ACC112 (cell line): ENCODE measurements around the gene SCAPER.

Source experiments
- H2AFZ ChIP-seq: fragments of 200-600 bp; sonication (generic); one replicate; pipeline ENCODE4 v1.6.0; 2017; ENCODE audit warnings: antibody characterized with exemption, low read length; ENCODE audit not compliant: unreplicated experiment
- H3K27ac ChIP-seq: fragments of 200-600 bp; sonication (generic); 2 replicates; pipeline ENCODE4 v1.5.1; 2014; ENCODE audit warnings: low read depth, mild to moderate bottlenecking, antibody characterized with exemption, low read length, moderate library complexity
- H3K27me3 ChIP-seq: fragments of 200-600 bp; sonication (generic); 2 replicates; pipeline ENCODE4 v1.6.1; 2014; ENCODE audit warnings: mild to moderate bottlenecking, antibody characterized with exemption, low read length, moderate library complexity, mixed read lengths; ENCODE audit not compliant: insufficient read depth
- H3K36me3 ChIP-seq: fragments of 200-600 bp; sonication (generic); 2 replicates; pipeline ENCODE4 v1.6.1; 2016; ENCODE audit warnings: mild to moderate bottlenecking, antibody characterized with exemption, low read length, moderate library complexity, mixed read lengths; ENCODE audit not compliant: insufficient read depth
- H3K4me1 ChIP-seq: fragments of 200-600 bp; sonication (generic); one replicate; pipeline ENCODE4 v1.6.1; 2016; ENCODE audit warnings: low read length, mixed read lengths; ENCODE audit not compliant: insufficient read depth, unreplicated experiment, control insufficient read depth
- H3K4me3 ChIP-seq: fragments of 200-600 bp; sonication (generic); 2 replicates; pipeline ENCODE4 v1.5.1; 2014; ENCODE audit warnings: mild to moderate bottlenecking, low read depth, low read length
- H3K79me2 ChIP-seq: fragments of 200-600 bp; sonication (generic); one replicate; pipeline ENCODE4 v1.6.0; 2016; ENCODE audit warnings: low read length; ENCODE audit not compliant: control insufficient read depth, unreplicated experiment, insufficient read depth

The SCAPER gene

DNA sequence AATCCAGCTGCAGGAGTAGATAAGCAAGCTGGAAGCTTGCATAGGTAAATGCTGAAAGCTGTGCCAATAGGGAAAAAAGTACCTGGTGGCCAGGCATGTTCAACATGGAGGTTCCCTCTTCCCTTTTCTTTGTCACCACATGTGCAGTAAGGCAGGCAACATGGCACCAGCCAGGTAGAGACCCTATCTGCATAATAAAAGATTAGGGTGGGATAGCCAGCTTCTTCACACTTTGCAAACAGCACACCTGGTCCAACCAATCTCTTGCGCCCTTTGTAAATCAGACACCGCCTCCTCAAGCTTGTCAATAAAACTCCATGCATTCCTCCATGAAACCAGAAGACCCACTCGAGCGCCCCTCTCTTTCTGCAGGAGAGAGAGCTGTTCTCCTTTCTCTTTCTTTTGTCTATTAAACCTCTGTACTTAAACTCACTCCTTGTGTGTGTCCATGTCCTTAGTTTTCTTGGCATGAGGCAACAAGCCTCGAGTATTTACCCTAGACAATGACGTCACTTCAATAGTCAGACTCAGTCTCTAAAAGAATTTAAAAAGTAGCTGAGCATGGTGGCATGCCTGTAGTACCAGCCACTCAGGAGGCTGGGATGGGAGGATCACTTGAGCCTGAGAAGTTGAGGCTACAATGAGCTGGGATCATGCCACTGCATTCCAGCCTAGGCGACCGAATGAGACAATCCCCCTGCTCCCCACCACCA lies 256.3 kb downstream of the SCAPER start:
- no peak overlapping the region for H3K4me3 ChIP-seq
- no peaks in the 10 kb centered on the region for H3K4me1 ChIP-seq
- no peaks in the 10 kb centered on the region for H3K79me2 ChIP-seq
- no peak overlapping the region for H3K27ac ChIP-seq
- no peak overlapping the region for H2AFZ ChIP-seq
- H3K27me3 ChIP-seq, result no peaks in the 10 kb centered on the region
- peaks cover 6% of the 10 kb centered on the region; the same call in 1 of the 2 replicates for H3K36me3 ChIP-seq

DNA sequence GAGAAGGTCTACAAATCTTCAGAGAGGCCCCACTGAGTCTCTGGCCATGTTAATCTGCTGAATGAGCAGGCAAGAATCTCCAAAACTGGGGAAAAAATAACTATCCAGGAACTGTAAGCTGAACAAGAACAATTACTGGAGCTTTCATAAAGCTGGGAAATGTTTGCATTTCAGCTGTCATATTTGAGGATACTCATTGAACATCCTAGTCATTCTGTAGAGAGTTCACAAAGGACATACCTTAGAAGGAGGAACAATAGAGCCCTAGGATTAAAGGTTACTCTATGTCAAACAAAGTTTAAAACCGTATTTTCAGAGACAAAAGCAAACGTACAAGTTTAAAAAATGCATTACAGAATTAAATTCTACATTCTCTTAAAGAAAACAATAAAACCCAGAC lies 257.5 kb downstream of the SCAPER start:
- Histone ChIP-seq H2AFZ (no peak overlapping the region), H3K36me3 (peaks cover 6% of the 10 kb centered on the region; the same call in 1 of the 2 replicates), H3K27me3 (no peaks in the 10 kb centered on the region), H3K79me2 (no peaks in the 10 kb centered on the region), H3K27ac (no peak overlapping the region), H3K4me3 (no peak overlapping the region), H3K4me1 (no peaks in the 10 kb centered on the region)

DNA sequence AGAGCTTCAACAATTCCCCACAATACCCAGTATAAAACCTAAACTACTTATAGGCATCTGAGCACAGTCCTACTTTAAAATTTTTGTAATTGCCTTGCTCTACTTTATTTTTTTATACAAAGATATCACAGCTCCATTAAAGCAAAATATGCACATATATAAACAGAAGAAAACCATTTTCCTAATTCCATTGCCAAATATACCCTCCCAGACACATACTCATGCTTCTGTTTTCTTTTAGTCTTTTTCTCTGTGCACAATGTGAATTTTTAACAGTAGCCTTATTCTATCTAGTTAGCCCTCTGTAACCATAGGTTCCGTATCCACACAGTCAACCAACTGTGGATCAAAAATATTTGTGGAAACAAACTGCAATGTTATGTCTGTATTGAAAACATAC lies 260.5 kb downstream of the SCAPER start:
- no peaks in the 10 kb centered on the region for H3K4me1 ChIP-seq
- H3K27me3 ChIP-seq, result no peaks in the 10 kb centered on the region
- H2AFZ ChIP-seq, result no peak overlapping the region
- no peak overlapping the region for H3K4me3 ChIP-seq
- H3K79me2 ChIP-seq, result no peaks in the 10 kb centered on the region
- H3K36me3 ChIP-seq, result peaks cover 6% of the 10 kb centered on the region; the same call in 1 of the 2 replicates
- H3K27ac ChIP-seq, result no peak overlapping the region

DNA sequence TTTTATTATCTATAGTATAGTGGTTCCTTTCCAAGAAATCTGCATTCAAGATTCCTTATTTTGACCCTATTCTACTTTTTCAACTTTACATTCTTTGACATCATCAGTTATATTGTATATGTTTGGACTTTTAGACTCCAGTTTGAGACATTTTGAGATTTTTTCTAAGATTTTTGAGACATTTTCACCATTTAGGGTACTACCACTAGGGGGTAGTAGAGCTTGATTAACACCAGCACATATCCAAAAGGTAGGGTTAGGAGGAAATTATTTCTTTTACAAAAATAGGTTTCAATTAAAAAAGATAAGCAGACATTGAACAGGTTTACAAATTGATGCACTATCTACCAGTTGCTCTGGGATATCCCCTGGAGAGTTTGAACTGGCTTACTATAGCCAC lies 262.5 kb downstream of the SCAPER start:
- H3K36me3 ChIP-seq, result 0 out of 2 replicates have a peak, but pooled peaks cover 4% of the 10 kb centered on the region
- no peak overlapping the region for H3K27ac ChIP-seq
- H3K79me2 ChIP-seq, result no peaks in the 10 kb centered on the region
- no peak overlapping the region for H3K4me3 ChIP-seq
- no peak overlapping the region for H2AFZ ChIP-seq
- no peaks in the 10 kb centered on the region for H3K27me3 ChIP-seq
- no peaks in the 10 kb centered on the region for H3K4me1 ChIP-seq

DNA sequence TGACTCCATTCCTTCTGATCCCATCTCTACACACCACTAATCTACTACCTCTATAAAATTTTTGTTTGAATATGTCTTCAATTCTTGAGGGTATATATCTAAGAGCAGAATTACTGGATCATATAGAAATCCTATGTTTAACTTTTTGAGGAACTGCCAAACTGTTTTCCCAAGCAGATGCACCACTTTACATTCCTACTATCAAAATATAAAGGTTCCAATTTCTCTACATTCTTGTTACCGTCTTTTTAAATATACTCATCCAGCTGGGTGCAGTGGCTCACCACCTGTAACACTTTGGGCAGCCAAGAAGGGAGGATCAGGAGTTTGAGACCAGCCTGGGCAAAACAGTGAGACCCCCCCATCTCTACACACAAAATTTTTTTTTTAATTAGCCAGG lies 268.0 kb downstream of the SCAPER start:
- Histone ChIP-seq H3K4me1 (no peaks in the 10 kb centered on the region), H3K4me3 (no peak overlapping the region), H3K79me2 (no peaks in the 10 kb centered on the region), H3K27ac (no peak overlapping the region), H3K27me3 (no peaks in the 10 kb centered on the region), H3K36me3 (peaks cover 11% of the 10 kb centered on the region), H2AFZ (no peak overlapping the region)

DNA sequence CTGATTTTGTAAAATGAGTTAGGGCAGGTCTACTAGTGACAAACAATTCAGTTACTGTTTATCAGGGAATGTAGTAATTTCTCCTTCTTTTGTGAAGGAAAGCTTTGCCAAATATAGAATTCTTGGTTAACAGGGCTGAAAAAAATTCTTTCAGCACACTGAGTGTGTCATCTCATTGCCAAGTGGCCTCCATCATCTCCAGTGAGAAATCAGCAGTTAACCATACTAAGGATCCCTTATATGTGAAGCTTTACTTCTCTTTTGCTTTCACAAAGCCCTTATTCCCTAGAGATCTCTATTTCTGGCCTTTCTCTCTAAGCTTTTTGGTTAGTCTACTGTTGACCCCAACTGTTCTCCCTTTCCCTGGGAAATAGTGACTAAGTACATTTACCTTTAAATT lies 269.1 kb downstream of the SCAPER start:
- no peaks in the 10 kb centered on the region for H3K4me1 ChIP-seq
- H3K36me3 ChIP-seq, result peaks cover 11% of the 10 kb centered on the region
- H2AFZ ChIP-seq, result no peak overlapping the region
- no peaks in the 10 kb centered on the region for H3K27me3 ChIP-seq
- H3K4me3 ChIP-seq, result no peak overlapping the region
- H3K27ac ChIP-seq, result no peak overlapping the region
- no peaks in the 10 kb centered on the region for H3K79me2 ChIP-seq

DNA sequence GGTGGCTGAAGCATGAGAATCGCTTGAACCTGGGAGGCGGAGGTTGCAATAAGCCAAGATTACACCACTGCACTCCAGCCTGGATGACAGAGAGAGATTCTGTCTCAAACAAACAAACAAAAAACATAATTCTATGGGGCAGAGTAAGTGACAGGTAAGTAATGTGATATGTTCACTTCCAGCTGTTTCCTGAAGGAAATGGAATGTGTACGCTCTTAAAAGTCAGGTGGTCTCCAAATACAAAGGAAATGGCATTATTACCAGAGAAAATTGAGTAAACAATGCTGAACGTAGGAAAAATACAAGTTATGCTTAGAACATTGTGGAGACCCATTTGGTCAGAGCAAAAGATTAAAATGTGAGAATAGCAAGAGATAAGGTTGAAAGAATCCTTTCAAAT lies 278.5 kb downstream of the SCAPER start:
- Histone ChIP-seq H3K4me1 (no peaks in the 10 kb centered on the region), H3K27ac (no peak overlapping the region), H3K36me3 (no peaks in the 10 kb centered on the region), H3K79me2 (no peaks in the 10 kb centered on the region), H3K4me3 (no peak overlapping the region), H2AFZ (no peak overlapping the region), H3K27me3 (no peaks in the 10 kb centered on the region)

DNA sequence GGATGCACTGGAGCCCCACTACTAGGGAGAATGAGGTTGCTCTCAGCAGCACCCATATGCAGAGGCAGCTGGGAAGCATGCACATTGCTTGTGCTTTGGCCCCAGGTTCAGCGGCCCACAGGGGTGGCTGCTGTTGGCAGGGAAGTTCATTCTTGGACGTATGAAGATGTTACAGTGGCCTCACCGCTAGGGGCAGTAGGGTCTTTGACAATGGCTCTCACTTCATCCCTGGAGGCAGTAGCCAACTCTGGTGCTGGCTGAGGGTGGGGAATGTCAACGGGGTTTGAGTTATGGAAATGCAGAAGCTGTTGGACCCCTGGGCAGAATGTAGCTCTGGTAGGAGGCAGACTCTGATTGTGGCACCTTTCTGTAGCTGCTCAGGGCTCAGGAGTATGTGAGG lies 279.9 kb downstream of the SCAPER start:
- Histone ChIP-seq H3K36me3 (no peaks in the 10 kb centered on the region), H2AFZ (no peak overlapping the region), H3K27me3 (no peaks in the 10 kb centered on the region), H3K4me1 (no peaks in the 10 kb centered on the region), H3K79me2 (no peaks in the 10 kb centered on the region), H3K27ac (no peak overlapping the region), H3K4me3 (no peak overlapping the region)

DNA sequence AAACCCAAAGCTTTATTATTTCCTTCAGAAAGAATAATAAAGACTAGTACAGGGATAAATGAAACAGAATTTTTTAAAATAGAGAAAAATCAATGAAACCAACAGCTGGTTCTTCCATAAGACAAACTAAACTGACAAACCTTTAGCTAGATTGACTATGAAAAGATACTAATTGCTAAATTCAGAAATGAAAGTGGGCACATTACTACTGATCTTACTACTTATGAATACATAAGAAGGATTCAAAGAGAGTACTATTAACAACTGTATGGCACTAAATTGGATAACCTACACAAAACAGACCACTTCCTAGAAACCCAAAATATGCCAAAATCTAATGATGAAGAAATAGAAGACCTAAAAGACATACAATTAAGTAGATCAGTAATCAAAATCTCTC lies 290.4 kb downstream of the SCAPER start:
- no peaks in the 10 kb centered on the region; the same call in 1 of the 2 replicates for H3K36me3 ChIP-seq
- H3K27ac ChIP-seq, result no peak overlapping the region

DNA sequence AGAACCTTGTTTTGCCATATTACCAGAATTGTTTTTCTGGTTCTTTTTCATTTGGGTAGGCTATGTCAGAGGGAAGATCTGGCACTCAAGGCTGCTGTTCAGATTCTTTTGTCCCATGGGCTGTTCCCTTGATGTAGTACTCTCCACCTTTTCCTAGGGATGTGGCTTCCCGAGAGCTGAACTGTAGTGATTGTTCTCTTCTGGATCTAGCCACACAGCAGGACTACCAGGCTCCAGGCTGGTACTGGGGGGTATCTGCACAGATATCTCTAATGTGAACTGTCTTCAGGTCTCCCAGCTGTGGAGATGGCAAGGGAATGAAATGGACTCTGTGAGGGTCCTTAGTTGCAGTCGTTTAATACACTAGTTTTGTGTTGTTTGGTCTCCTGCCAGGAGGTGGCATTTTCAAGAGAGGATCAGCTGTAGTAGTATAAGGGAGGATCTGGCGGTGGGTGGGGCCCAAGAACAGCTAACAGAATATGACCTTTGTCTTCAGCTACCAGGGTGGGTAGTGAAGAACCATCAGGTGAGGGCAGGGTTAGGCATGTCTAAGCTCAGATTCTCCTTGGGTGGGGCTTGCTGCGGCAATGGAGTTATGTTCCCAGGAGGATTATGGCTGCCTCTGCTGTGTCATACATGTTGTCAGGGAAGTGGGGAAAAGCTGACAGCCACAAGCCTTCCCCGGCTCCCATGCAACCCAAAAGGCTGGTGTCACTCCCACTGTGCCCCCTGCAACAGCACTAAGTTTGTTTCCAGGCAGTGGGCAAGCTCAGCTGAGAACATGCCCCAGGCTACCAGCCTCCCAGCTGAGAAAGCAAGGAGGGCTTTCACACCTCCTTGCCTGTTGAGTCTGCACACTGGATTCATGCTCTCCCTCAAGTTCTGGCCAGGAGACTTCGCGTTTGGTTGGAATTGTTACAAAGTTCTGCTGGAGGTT lies 316.1 kb downstream of the SCAPER start:
- Histone ChIP-seq H3K79me2 (no peaks in the 10 kb centered on the region), H2AFZ (no peak overlapping the region), H3K27me3 (no peaks in the 10 kb centered on the region), H3K4me1 (no peaks in the 10 kb centered on the region), H3K4me3 (no peak overlapping the region), H3K27ac (no peak overlapping the region), H3K36me3 (no peaks in the 10 kb centered on the region)

More for the DNA sequence above, 290.4 kb downstream of the SCAPER start:
- Histone ChIP-seq H2AFZ (no peak overlapping the region), H3K79me2 (no peaks in the 10 kb centered on the region), H3K4me3 (no peak overlapping the region), H3K4me1 (no peaks in the 10 kb centered on the region), H3K27me3 (no peaks in the 10 kb centered on the region)

DNA sequence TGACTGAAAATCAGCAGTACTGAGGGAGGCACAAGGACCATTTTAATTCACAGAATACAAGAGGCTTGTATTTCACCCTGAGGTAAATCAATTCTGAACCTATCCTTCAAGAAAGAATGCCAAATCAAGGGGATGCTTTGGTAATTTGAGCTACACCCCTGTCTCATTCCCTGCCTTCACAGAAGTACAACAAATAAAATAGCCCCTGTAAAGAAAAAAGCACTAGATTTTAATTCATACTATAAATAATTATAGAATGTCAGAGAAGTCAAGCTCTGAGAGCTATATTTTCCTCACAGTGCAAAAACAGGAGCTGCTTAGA lies 319.6 kb downstream of the SCAPER start:
- H3K4me1 ChIP-seq, result no peaks in the 10 kb centered on the region
- no peaks in the 10 kb centered on the region for H3K27me3 ChIP-seq
- no peaks in the 10 kb centered on the region for H3K36me3 ChIP-seq
- H3K4me3 ChIP-seq, result no peak overlapping the region
- H3K79me2 ChIP-seq, result no peaks in the 10 kb centered on the region
- H2AFZ ChIP-seq, result no peak overlapping the region
- no peak overlapping the region for H3K27ac ChIP-seq
